Aorta (tissue), 5 donors: ENCODE results near the gene SCGB2B2. TPM values are rescaled to one million over a fixed set of nuclear protein-coding genes. Genes with fewer than 3 reads are reported as not detected.
"Not testable (repeated sequence)": the region's sequence is repeated elsewhere in the genome, so short reads cannot be mapped to it uniquely, and the experiment has no call there.

Experiments
- ATAC-seq: fragments of 200-7000 bp; cut with Tn5 transposase; one replicate; pipeline ENCODE4 v1.9.1; 2022; ENCODE audit warnings: moderate library complexity; ENCODE audit not compliant: low FRiP score
- DNase-seq, 2 donors: peaks; one replicate each; pipeline ENCODE4 v3.0.0-alpha.2; 2020
- H3K27ac ChIP-seq, 2 donors: one replicate each; pipeline ENCODE4 v1.5.1; 2013; ENCODE audit warnings: low read length in 2 of 2, mild to moderate bottlenecking in 2 of 2, moderate library complexity in 2 of 2, control low read depth in 1 of 2, inconsistent platforms in 1 of 2, low read depth in 1 of 2
- H3K27me3 ChIP-seq, 2 donors: one replicate each; pipeline ENCODE4 v1.6.1; 2013; ENCODE audit warnings: control low read depth in 1 of 2, low read length in 1 of 2, mild to moderate bottlenecking in 1 of 2, moderate library complexity in 1 of 2; ENCODE audit not compliant: insufficient read depth in 2 of 2, control insufficient read depth in 1 of 2
- H3K36me3 ChIP-seq, 2 donors: one replicate each; pipeline ENCODE4 v1.6.1; 2013; ENCODE audit warnings: control low read depth in 1 of 2, low read length in 1 of 2, mild to moderate bottlenecking in 1 of 2; ENCODE audit not compliant: insufficient read depth in 2 of 2, control insufficient read depth in 1 of 2
- H3K4me1 ChIP-seq, 2 donors: one replicate each; pipeline ENCODE4 v1.6.1; 2013; ENCODE audit warnings: low read length in 2 of 2, control low read depth in 1 of 2, mild to moderate bottlenecking in 1 of 2, moderate library complexity in 1 of 2; ENCODE audit not compliant: insufficient read depth in 2 of 2, control insufficient read depth in 1 of 2
- H3K4me3 ChIP-seq, 2 donors: one replicate each; pipeline ENCODE4 v1.5.1; 2013; ENCODE audit warnings: low read length in 2 of 2, control low read depth in 1 of 2, mild to moderate bottlenecking in 1 of 2
- H3K9me3 ChIP-seq: one replicate; pipeline ENCODE4 v1.6.1; 2013; ENCODE audit warnings: mild to moderate bottlenecking, low read length; ENCODE audit not compliant: control insufficient read depth
- WGBS, 2 donors: extraction: QIAGEN DNeasy Blood & Tissue Kit; methylation state at CpG; one replicate each; pipeline ENCODE4 v1.1.7; 2013; 5-methylcytosine and 5-hydroxymethylcytosine counted together
- intact Hi-C, 2 donors: fragments of 100-400 bp; cut with DNase I; formaldehyde crosslinking; loops; one replicate each; pipeline versions ENCODE4 v1.14.2 to v1.15.0; 2022
- polyA plus RNA-seq, 2 donors: library from polyadenylated mRNA; stranded (reverse); fragments of 200-250 nt; gene quantifications; one replicate each; pipeline ENCODE4 v1.2.3, GENCODE V29; 2013
- total RNA-seq, 2 donors: library from RNA; stranded (reverse); fragmentation: NEBNext Ultra II Directional; extraction: Animal tissue kit (Norgen Biotek cat#: 25700); gene quantifications; one replicate each; pipeline ENCODE4 v1.2.1, GENCODE V29; 2021
- donor health status: healthy with polysubstance abuse.
- donor health status: Bipolar disorder and iron deficiency.
- donor health status: DM: no; HTN: no; CAD: no.
- donor health status: DM: no; HTN: no; CAD: no.
- donor health status: DM: yes; HTN: yes; CAD: no.

The SCGB2B2 gene
- total and polyA plus RNA-seq, 4 donors: 0.75 to 2.2 TPM; not detected in 2

- intact Hi-C loops: no loop called here
- H3K4me1 ChIP-seq: no peaks in the 10 kb centered on the region
- H3K27ac ChIP-seq: no peak overlapping the region
- no peaks in the 10 kb centered on the region for H3K36me3 ChIP-seq
- ATAC-seq: peak; percentile 24
- H3K27me3 ChIP-seq: no peaks in the 10 kb centered on the region
- peak in 1 of 2 donors; percentile 51 for DNase-seq
- H3K9me3 ChIP-seq: no peaks in the 10 kb centered on the region
- no peak overlapping the region for H3K4me3 ChIP-seq
- 61 to 66% methylated on average over 17 of the region's 17 CpGs for WGBS, 2 donors
Measured at GRCh38 chr19:34667349-34668076, 9.4 kb downstream of the SCGB2B2 start.

- Histone ChIP-seq H3K27ac (no peak overlapping the region), H3K4me3 (no peak overlapping the region), H3K4me1 (no peaks in the 10 kb centered on the region), H3K9me3 (no peaks in the 10 kb centered on the region), H3K36me3 (no peaks in the 10 kb centered on the region), H3K27me3 (no peaks in the 10 kb centered on the region)
- peak in 1 of 2 donors; percentile 56 for DNase-seq
- ATAC-seq: no peak
- intact Hi-C loops: no loop called here
- 83 to 85% methylated on average over 9 of the region's 9 CpGs for WGBS, 2 donors
Measured at GRCh38 chr19:34666958-34667265, 10.0 kb downstream of the SCGB2B2 start.

- DNase-seq: peak in 1 of 2 donors; percentile 62
- intact Hi-C loops: no loop called here
- H3K36me3 ChIP-seq: no peaks in the 10 kb centered on the region
- H3K9me3 ChIP-seq: no peaks in the 10 kb centered on the region
- ATAC-seq: no peak
- no peak overlapping the region for H3K4me3 ChIP-seq
- H3K4me1 ChIP-seq: no peaks in the 10 kb centered on the region
- 93 to 96% methylated on average over 24 to 25 of the region's 25 CpGs for WGBS, 2 donors
- no peak overlapping the region for H3K27ac ChIP-seq
- H3K27me3 ChIP-seq: no peaks in the 10 kb centered on the region
Measured at GRCh38 chr19:34666200-34666957, 10.6 kb downstream of the SCGB2B2 start.

- ATAC-seq, intact Hi-C loops, H3K4me1 ChIP-seq, H3K27me3 ChIP-seq, H3K27ac ChIP-seq, H3K36me3 ChIP-seq, H3K9me3 ChIP-seq, H3K4me3 ChIP-seq: not testable (repeated sequence)
- 87 to 90% methylated on average over 4 of the region's 4 CpGs for WGBS, 2 donors
- DNase-seq: peak in 1 of 2 donors; percentile 36
Measured at GRCh38 chr19:34665275-34665674, 11.7 kb downstream of the SCGB2B2 start.

GRCh38 chr19:34664870-34665269 lies 12.1 kb downstream of the SCGB2B2 start:
- no peaks in the 10 kb centered on the region for H3K4me1 ChIP-seq
- intact Hi-C loops: no loop called here
- ATAC-seq: peak; percentile 9

GRCh38 chr19:34664168-34664567 lies 12.8 kb downstream of the SCGB2B2 start:
- DNase-seq (peak in 1 of 2 donors; percentile 27), ATAC-seq (no peak)
- Histone ChIP-seq H3K27me3 (no peaks in the 10 kb centered on the region), H3K4me3 (no peak overlapping the region), H3K27ac (no peak overlapping the region), H3K36me3 (no peaks in the 10 kb centered on the region), H3K9me3 (no peaks in the 10 kb centered on the region), H3K4me1 (no peaks in the 10 kb centered on the region)
- intact Hi-C loops: no loop called here
- WGBS, 2 donors: 28 to 35% methylated on average over 3 of the region's 3 CpGs

More at GRCh38 chr19:34664870-34665269, 12.1 kb downstream of the SCGB2B2 start:
- no peak overlapping the region for H3K4me3 ChIP-seq
- no peaks in the 10 kb centered on the region for H3K36me3 ChIP-seq
- peak in 1 of 2 donors; percentile 71 for DNase-seq
- H3K27ac ChIP-seq: no peak overlapping the region
- H3K27me3 ChIP-seq: no peaks in the 10 kb centered on the region
- WGBS, 2 donors: 78 to 90% methylated on average over 6 of the region's 6 CpGs
- no peaks in the 10 kb centered on the region for H3K9me3 ChIP-seq

- intact Hi-C loops: no loop called here
- Histone ChIP-seq H3K9me3 (no peaks in the 10 kb centered on the region), H3K27me3 (no peaks in the 10 kb centered on the region), H3K4me1 (no peaks in the 10 kb centered on the region), H3K4me3 (no peak overlapping the region), H3K27ac (no peak overlapping the region), H3K36me3 (no peaks in the 10 kb centered on the region)
- DNase-seq: no peak
- 39 to 51% methylated on average over 5 of the region's 5 CpGs for WGBS, 2 donors
- no peak for ATAC-seq
Measured at GRCh38 chr19:34662919-34663318, 14.0 kb downstream of the SCGB2B2 start.

- no peak overlapping the region for H3K4me3 ChIP-seq
- no peaks in the 10 kb centered on the region for H3K36me3 ChIP-seq
- no peaks in the 10 kb centered on the region for H3K9me3 ChIP-seq
- ATAC-seq: peak; percentile 68
- H3K4me1 ChIP-seq: no peaks in the 10 kb centered on the region
- intact Hi-C loops: no loop called here
- H3K27ac ChIP-seq: peak overlapping the region in 1 of 2 donors; percentile 25
- no peaks in the 10 kb centered on the region for H3K27me3 ChIP-seq
- no peak for DNase-seq
- 11 to 14% methylated on average over 3 of the region's 3 CpGs for WGBS, 2 donors
Measured at GRCh38 chr19:34661357-34661756, 15.6 kb downstream of the SCGB2B2 start.

GRCh38 chr19:34655651-34656050 lies 21.3 kb downstream of the SCGB2B2 start:
- Histone ChIP-seq H3K9me3 (no peaks in the 10 kb centered on the region), H3K36me3 (no peaks in the 10 kb centered on the region), H3K27me3 (no peaks in the 10 kb centered on the region), H3K4me1 (no peaks in the 10 kb centered on the region), H3K4me3 (no peak overlapping the region), H3K27ac (no peak overlapping the region)
- ATAC-seq (no peak), DNase-seq (no peak)
- WGBS, 2 donors: 56 to 71% methylated on average over 2 of the region's 2 CpGs
- intact Hi-C loops: no loop called here
